Kidney (tissue), 14 donors: Measurements from ENCODE around the gene MTG1. TPM values are rescaled to one million over a fixed set of nuclear protein-coding genes. Genes with fewer than 3 reads are reported as not detected.

Experiments used
- DNase-seq, 5 donors: peaks; one replicate each; pipeline ENCODE4 v3.0.0-alpha.2; 2013 to 2020
- FAIRE-seq: peaks from 2 replicates; lab custom pipeline; 2012; peaks lifted over from hg19 to GRCh38; lab: Jason Lieb, UNC
- H3K27ac ChIP-seq, 2 donors: one replicate each; pipeline ENCODE4 v1.7.0; 2013; ENCODE audit warnings: low read depth in 2 of 2, low read length in 2 of 2, inconsistent platforms in 1 of 2
- H3K27me3 ChIP-seq: one replicate; pipeline ENCODE4 v1.7.1; 2013; ENCODE audit warnings: low read length, inconsistent platforms; ENCODE audit not compliant: control insufficient read depth, insufficient read depth
- H3K36me3 ChIP-seq, 3 donors: one replicate each; pipeline versions ENCODE4 v1.7.0 to v1.7.1; 2013; ENCODE audit warnings: low read length in 3 of 3, control low read depth in 1 of 3, inconsistent platforms in 1 of 3; ENCODE audit not compliant: insufficient read depth in 3 of 3, control insufficient read depth in 2 of 3
- H3K4me1 ChIP-seq, 3 donors: one replicate each; pipeline versions ENCODE4 v1.7.0 to v1.7.1; 2013; ENCODE audit warnings: low read length in 3 of 3, inconsistent platforms in 1 of 3, low read depth in 1 of 3; ENCODE audit not compliant: control insufficient read depth in 2 of 3, insufficient read depth in 2 of 3
- H3K4me3 ChIP-seq, 3 donors: one replicate each; pipeline versions ENCODE4 v1.7.0 to v1.8.1; 2013; ENCODE audit warnings: low read length in 3 of 3, control low read depth in 1 of 3, inconsistent platforms in 1 of 3
- H3K9ac ChIP-seq, 3 donors: one replicate each; pipeline versions ENCODE4 v1.7.0 to v1.7.1; 2013; ENCODE audit warnings: low read length in 3 of 3, control low read depth in 1 of 3, inconsistent platforms in 1 of 3
- H3K9me3 ChIP-seq, 3 donors: one replicate each; pipeline versions ENCODE4 v1.7.0 to v1.7.1; 2013; ENCODE audit warnings: low read length in 3 of 3, control low read depth in 1 of 3, inconsistent platforms in 1 of 3; ENCODE audit not compliant: control insufficient read depth in 2 of 3, insufficient read depth in 1 of 3
- intact Hi-C: fragments of 100-400 bp; cut with DNase I; formaldehyde crosslinking; loops from one replicate; pipeline ENCODE4 v1.11.1; 2022
- polyA plus RNA-seq: library from polyadenylated mRNA; stranded (reverse); fragments of 350-450 nt; fragmentation: Illumina TruSeq; extraction: RNeasy Lipid Tissue Mini Kit (QIAGEN cat#74804); gene quantifications from one replicate; pipeline ENCODE4 v1.2.3, GENCODE V29; 2014; ENCODE audit warnings: low read depth, low replicate concordance; ENCODE audit not compliant: insufficient read depth
- total RNA-seq: library from RNA; stranded (reverse); fragmentation: NEBNext Ultra II Directional; extraction: Animal tissue kit (Norgen Biotek cat#: 25700); gene quantifications from one replicate; pipeline ENCODE4 v1.2.1, GENCODE V29; 2021
- TF ChIP-seq, protein P1 (sequence below): IDR thresholded peaks from 3 replicates; pipeline ENCODE4 v1.5.1; 2012; ENCODE audit warnings: mild to moderate bottlenecking, moderate library complexity, borderline replicate concordance; ENCODE audit not compliant: insufficient read depth; ENCODE audit errors: extremely low read depth
- donor health status: control.
- donor health status: control.
- donor health status: control.
- donor health status: control.
- donor health status: control.
- donor health status: DM: yes; HTN: yes; CAD: no.
- donor health status: Normal renal cell carcinoma (clear cell type).

The MTG1 gene
- total and polyA plus RNA-seq, 2 donors from 2014 or later = 51.1 to 68.5 TPM

DNA sequence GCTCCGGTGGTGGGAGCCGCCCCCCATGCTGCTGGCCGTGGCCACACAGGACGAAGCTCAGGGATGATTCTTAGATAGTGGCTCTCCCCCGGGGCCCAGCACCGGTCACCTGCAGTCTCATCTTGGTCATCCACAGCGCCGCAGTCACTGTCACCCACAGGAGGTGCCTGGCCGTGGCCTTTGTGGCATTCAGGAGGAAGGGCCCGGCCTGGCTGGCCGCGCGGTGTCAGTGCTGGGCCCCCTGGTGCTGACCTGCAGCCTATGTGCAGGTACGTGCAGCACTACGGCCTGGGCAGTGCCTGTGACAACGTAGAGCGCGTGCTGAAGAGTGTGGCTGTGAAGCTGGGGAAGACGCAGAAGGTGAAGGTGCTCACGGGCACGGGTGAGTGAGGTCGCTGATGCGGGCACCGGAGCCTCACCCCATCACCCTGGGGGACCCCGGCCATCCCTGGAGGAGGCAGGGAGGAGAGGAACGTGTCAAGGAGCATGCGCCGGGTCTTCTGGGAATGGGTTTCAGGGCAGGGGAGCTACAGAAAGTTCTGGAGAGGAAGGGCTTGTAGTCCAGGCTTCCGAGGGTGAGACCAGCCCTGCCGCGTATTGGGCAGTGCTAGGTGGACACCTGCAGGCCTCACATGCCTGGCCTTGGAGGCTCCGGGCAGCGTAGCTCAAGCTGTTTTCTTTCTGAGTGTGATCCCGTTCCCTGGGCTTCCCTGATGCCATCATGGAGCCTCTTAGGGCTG lies 25.4 kb downstream of the MTG1 start:
- H3K4me3 ChIP-seq = no peak overlapping the region
- no peak for FAIRE-seq
- H3K9ac ChIP-seq = no peak overlapping the region
- DNase-seq = peak in 2 of 5 donors; percentile 35 to 72
- no peaks in the 10 kb centered on the region for H3K9me3 ChIP-seq
- no peak overlapping the region for H3K27ac ChIP-seq
- intact Hi-C loops = no loop called here
- TF ChIP-seq, protein P1, sequence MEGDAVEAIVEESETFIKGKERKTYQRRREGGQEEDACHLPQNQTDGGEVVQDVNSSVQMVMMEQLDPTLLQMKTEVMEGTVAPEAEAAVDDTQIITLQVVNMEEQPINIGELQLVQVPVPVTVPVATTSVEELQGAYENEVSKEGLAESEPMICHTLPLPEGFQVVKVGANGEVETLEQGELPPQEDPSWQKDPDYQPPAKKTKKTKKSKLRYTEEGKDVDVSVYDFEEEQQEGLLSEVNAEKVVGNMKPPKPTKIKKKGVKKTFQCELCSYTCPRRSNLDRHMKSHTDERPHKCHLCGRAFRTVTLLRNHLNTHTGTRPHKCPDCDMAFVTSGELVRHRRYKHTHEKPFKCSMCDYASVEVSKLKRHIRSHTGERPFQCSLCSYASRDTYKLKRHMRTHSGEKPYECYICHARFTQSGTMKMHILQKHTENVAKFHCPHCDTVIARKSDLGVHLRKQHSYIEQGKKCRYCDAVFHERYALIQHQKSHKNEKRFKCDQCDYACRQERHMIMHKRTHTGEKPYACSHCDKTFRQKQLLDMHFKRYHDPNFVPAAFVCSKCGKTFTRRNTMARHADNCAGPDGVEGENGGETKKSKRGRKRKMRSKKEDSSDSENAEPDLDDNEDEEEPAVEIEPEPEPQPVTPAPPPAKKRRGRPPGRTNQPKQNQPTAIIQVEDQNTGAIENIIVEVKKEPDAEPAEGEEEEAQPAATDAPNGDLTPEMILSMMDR = no peak
- peaks cover 0 to 6% (median 5%) of the 10 kb centered on the region in 3 donors for H3K36me3 ChIP-seq
- no peaks in the 10 kb centered on the region for H3K27me3 ChIP-seq
- H3K4me1 ChIP-seq = peaks cover 0 to 2% (median 0%) of the 10 kb centered on the region in 3 donors

- Histone ChIP-seq H3K27me3 (no peaks in the 10 kb centered on the region), H3K27ac (no peak overlapping the region), H3K9ac (no peak overlapping the region), H3K4me3 (no peak overlapping the region), H3K4me1 (peaks cover 0 to 2% (median 0%) of the 10 kb centered on the region in 3 donors), H3K36me3 (peaks cover 0 to 6% (median 5%) of the 10 kb centered on the region in 3 donors), H3K9me3 (no peaks in the 10 kb centered on the region)
- TF ChIP-seq, protein P1 = no peak
- intact Hi-C loops = no loop called here
- peak in 1 of 5 donors; percentile 74 for DNase-seq
- FAIRE-seq = no peak
Measured at GRCh38 chr10:133420028-133420427, 26.1 kb downstream of the MTG1 start.

DNA sequence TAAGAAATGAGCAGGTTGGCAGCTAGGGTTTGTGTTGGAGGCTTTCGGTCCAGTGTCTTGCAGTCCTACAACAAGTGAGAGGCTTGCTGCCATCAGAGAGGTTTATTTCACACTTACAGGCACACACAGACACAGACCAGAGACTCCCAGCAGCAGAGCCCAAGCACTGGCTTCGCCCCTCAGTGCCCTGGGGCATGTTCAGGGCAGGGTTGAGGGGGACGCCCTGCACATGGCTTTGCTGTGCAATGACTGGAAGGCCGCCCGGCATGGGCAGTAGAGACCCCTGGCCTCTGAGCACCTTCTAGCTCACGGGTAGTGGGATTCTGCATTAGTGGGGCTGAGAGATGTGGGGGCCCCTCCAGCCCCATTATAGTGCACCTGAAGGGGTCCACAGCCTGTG lies 26.6 kb downstream of the MTG1 start:
- Histone ChIP-seq H3K9ac (no peak overlapping the region), H3K36me3 (peaks cover 0 to 6% (median 5%) of the 10 kb centered on the region in 3 donors), H3K27me3 (no peaks in the 10 kb centered on the region), H3K4me3 (no peak overlapping the region), H3K4me1 (peaks cover 0 to 2% (median 0%) of the 10 kb centered on the region in 3 donors), H3K9me3 (no peaks in the 10 kb centered on the region), H3K27ac (no peak overlapping the region)
- intact Hi-C loops = no loop called here
- TF ChIP-seq, protein P1 = no peak
- FAIRE-seq = no peak
- DNase-seq = no peak
